ENCODE results near the gene POLN. TPM values are rescaled to one million over a fixed set of nuclear protein-coding genes. Genes with fewer than 3 reads are reported as not detected.

The POLN gene
- total and polyA plus RNA-seq, 8 donors: 0.29 to 5.1 (median 1.4) TPM; not detected in 2

GRCh38 chr4:2262145-2262943, 20.4 kb upstream of the POLN start:
- Histone ChIP-seq H3K9me3 (no peaks in the 10 kb centered on the region), H3K27me3 (no peaks in the 10 kb centered on the region), H3K27ac (peak overlapping the region; percentile 93 to 94 (median 94)), H3K4me3 (peak overlapping the region; percentile 84 to 100 (median 94)), H3K4me1 (peaks cover 50 to 83% (median 73%) of the 10 kb centered on the region in 4 donors), H3K36me3 (peaks cover 0 to 20% (median 12%) of the 10 kb centered on the region in 4 donors)
- intact Hi-C loops (cut with DNase I; ENCODE audit: low total_unique reads): no loop called here
- WGBS, 5 donors: 0 to 2% (median 1%) methylated on average over 16 to 98 of the region's 98 CpGs
- peak; percentile 100 for DNase-seq
- TF ChIP-seq, protein P1, sequence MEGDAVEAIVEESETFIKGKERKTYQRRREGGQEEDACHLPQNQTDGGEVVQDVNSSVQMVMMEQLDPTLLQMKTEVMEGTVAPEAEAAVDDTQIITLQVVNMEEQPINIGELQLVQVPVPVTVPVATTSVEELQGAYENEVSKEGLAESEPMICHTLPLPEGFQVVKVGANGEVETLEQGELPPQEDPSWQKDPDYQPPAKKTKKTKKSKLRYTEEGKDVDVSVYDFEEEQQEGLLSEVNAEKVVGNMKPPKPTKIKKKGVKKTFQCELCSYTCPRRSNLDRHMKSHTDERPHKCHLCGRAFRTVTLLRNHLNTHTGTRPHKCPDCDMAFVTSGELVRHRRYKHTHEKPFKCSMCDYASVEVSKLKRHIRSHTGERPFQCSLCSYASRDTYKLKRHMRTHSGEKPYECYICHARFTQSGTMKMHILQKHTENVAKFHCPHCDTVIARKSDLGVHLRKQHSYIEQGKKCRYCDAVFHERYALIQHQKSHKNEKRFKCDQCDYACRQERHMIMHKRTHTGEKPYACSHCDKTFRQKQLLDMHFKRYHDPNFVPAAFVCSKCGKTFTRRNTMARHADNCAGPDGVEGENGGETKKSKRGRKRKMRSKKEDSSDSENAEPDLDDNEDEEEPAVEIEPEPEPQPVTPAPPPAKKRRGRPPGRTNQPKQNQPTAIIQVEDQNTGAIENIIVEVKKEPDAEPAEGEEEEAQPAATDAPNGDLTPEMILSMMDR (IDR thresholded peaks at IDR 0.05): no peak
- TF ChIP-seq POLR2AphosphoS5 (IDR thresholded peaks at IDR 0.05) (peak; percentile 79 to 96 (median 96)), POLR2A (IDR thresholded peaks at IDR 0.05) (peak in 1 of 4 donors; percentile 71), EP300 (IDR thresholded peaks at IDR 0.05) (no peak)

DNA sequence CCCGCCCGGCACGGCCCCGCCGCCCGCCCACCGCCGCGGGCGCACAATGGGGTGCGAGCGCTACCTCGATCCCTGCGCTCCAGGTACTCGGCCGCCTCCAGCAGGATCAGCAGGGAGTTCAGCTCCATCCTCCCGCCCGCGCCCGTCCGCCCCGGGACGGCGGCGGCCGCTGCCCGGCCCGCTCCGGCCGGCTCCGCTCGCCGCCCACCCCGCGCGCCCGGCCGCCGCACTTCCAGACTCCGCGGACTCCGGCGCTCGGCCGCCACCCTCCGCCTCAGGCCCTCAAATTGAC, 19.9 kb upstream of the POLN start, which contains the start of gene MXD4:
Gene MXD4 (minus strand): TSS at position 257 of the 292 bp plus-strand sequence. CDS start 129 bp downstream, at position 128.
- Histone ChIP-seq H3K27me3 (no peaks in the 10 kb centered on the region), H3K4me1 (peaks cover 56 to 86% (median 73%) of the 10 kb centered on the region in 4 donors), H3K4me3 (peak within 1 kb of the TSS; percentile 84 to 100 (median 94)), H3K36me3 (peaks cover 0 to 25% (median 14%) of the 10 kb centered on the region in 4 donors), H3K27ac (peak within 1 kb of the TSS; percentile 93 to 94 (median 94)), H3K9me3 (no peaks in the 10 kb centered on the region)
- WGBS, 5 donors: 0 to 1% (median 0%) methylated on average over 5 to 46 of the region's 46 CpGs; no CpG with 5 or more reads in 1 of the 5 donors
- DNase-seq: no peak
- TF ChIP-seq POLR2AphosphoS5 (IDR thresholded peaks at IDR 0.05) (peak in 2 of 3 donors; percentile 76 to 89), POLR2A (IDR thresholded peaks at IDR 0.05) (no peak), EP300 (IDR thresholded peaks at IDR 0.05) (no peak)
- TF ChIP-seq, protein P1 (IDR thresholded peaks at IDR 0.05): no peak
- intact Hi-C loops (cut with DNase I; ENCODE audit: low total_unique reads): no loop called here

DNA sequence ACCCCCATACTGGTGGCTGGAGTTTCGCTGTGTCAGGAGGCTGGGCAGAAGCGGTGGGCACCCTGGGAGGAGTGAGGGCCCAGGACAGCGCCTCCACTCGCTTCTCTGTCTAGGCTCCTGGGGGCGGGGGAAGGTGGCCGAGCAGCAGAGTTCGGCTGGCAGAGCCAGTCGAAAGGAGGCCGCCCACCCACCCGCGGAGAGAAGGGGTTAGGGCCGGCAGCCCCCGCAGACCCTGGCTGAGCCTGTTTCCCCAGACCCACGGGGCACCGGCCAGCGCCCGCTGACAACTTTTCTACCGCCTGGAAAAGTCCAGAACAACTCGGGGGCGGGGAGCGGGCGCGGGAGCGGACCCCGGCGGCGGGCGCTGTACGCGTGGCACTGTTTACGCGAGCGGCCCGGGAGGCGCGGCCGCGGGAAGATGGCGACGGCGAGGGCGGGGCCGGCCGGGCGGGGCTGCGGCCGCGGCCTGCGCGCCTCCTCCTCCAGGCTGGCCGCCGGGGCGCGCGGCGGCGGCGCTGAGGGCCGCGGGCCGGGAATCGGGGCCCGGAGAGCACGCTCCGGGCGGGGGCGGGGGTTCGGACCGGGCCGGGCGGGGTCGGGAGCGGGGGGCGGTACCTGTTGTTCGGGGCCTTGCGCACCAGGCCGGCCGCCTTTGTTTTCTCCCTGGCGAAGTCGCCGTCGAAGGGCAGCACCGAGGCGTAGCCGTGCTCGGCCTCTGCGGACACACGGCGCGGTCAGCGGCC, 19.4 kb upstream of the POLN start:
- peak overlapping the region; percentile 84 to 100 (median 94) for H3K4me3 ChIP-seq
- WGBS, 5 donors: 0 to 1% (median 1%) methylated on average over 6 to 91 of the region's 91 CpGs
- H3K36me3 ChIP-seq: peaks cover 0 to 25% (median 14%) of the 10 kb centered on the region in 4 donors
- H3K27me3 ChIP-seq: no peaks in the 10 kb centered on the region
- peak; percentile 64 to 85 for DNase-seq
- no peaks in the 10 kb centered on the region for H3K9me3 ChIP-seq
- H3K27ac ChIP-seq: peak overlapping the region; percentile 87 to 94 (median 94)
- intact Hi-C loops (cut with DNase I; ENCODE audit: low total_unique reads): no loop called here
- peaks cover 60 to 86% (median 74%) of the 10 kb centered on the region in 4 donors for H3K4me1 ChIP-seq
- peak in 1 of 3 donors; percentile 13 for TF ChIP-seq POLR2AphosphoS5 (IDR thresholded peaks at IDR 0.05)
- no peak for TF ChIP-seq EP300 (IDR thresholded peaks at IDR 0.05)

DNA sequence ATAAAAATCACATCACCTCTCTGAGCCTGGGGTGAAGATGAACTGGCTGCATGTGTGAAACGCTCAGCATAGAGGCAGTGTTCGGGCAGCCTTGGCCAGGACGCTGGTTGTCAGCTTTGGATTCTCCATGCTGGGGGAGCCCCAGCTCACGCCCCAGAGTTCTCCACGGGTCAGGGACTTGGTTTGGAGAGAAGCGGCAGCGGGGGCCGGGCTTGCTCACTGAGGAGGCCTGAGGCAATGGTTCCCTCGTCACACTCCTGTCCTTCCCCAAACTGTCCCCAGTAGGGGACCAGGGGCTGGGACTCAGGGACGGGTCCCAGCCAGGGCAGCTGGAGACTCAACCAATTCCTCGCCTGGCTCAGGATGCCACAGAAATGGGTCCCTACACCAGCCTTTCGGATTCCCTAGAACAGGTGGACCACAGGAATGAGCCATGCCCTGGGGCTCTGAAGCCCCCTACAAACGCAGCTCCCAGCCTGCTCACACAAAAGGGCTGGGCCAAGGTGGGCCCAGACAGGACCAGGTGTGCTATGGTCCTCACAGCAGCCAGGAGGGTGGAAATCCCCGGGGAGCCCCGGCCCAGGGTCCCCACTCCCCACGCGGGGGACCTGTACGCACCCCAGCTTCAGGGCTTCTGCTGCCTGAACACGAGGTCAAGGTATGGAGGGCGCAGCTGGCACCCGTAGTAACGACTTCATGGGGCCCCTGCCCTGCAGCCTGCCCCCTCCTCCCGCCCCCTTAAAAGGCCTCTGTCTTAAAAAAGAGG, 18.6 kb upstream of the POLN start:
- TF ChIP-seq POLR2AphosphoS5 (IDR thresholded peaks at IDR 0.05) (no peak), POLR2A (IDR thresholded peaks at IDR 0.05) (no peak), EP300 (IDR thresholded peaks at IDR 0.05) (no peak)
- TF ChIP-seq, protein P1 (IDR thresholded peaks at IDR 0.05): no peak
- intact Hi-C loops (cut with DNase I; ENCODE audit: low total_unique reads): no loop called here
- peaks cover 0 to 29% (median 14%) of the 10 kb centered on the region in 4 donors for H3K36me3 ChIP-seq
- peak overlapping the region; percentile 87 to 94 (median 94) for H3K27ac ChIP-seq
- no peaks in the 10 kb centered on the region for H3K9me3 ChIP-seq
- peak in 1 of 2 donors; percentile 28 for DNase-seq
- 12 to 25% (median 14%) methylated on average over 9 to 23 of the region's 23 CpGs for WGBS, 5 donors
- H3K27me3 ChIP-seq: no peaks in the 10 kb centered on the region
- peaks cover 60 to 86% (median 74%) of the 10 kb centered on the region in 4 donors for H3K4me1 ChIP-seq
- peak overlapping the region; percentile 84 to 100 (median 94) for H3K4me3 ChIP-seq

Measured in stomach (tissue), 9 donors.